Activated CD8-positive, alpha-beta memory T cell treated with anti-CD3 and anti-CD28 coated beads for 4 hours (primary cell): ENCODE data around the gene CFAP46.
"Not testable (repeated sequence)": the region's sequence is repeated elsewhere in the genome, so short reads cannot be mapped to it uniquely, and the experiment has no call there.

Experiments used
- DNase-seq, 2 donors: peaks; one replicate each; pipeline ENCODE4 v3.0.0-alpha.2; 2020; ENCODE audit warnings: low read depth in 2 of 2

CFAP46 gene

DNA sequence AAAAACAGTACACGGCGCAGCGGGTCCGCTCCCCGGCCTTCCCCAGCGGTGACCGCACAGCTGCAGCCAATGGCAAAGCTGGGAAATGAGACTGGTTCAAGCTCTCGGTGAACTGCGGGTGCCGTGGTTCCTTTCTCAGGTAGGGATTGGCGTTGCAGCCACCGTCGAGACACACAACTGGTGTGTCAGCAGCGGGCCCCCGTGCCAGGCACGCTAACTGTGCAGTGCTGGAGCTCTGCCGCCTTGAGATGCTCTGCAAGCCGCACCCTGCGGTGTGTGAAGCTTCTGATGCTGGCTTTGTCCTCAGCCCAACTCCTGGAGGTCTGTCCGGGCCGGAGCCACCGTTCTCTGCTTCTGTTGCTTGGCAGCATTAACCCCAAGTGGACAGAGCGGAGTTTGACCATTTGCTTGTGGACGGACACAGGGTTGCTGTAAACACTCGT, 135.8 kb downstream of the CFAP46 start:
- DNase-seq, result no peak

DNA sequence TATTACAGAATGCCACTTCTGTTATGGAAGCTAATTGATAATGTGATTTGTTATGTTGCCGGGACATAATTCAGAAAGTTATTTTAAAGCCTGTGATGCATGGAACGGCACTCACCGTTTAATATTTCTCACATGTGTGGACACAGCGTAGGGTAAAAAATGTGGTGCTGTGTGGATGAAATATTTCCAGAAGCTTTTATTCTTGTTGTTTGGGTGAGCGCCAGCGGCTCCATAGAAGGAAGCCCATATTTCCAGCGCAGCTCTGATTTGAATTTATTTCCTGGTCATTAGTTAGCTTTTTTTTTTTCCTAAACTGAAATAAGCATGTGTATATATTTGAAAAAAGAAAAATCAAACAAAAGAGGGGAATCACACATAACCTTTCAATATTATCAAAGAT, 136.3 kb downstream of the CFAP46 start:
- DNase-seq, result no peak

DNA sequence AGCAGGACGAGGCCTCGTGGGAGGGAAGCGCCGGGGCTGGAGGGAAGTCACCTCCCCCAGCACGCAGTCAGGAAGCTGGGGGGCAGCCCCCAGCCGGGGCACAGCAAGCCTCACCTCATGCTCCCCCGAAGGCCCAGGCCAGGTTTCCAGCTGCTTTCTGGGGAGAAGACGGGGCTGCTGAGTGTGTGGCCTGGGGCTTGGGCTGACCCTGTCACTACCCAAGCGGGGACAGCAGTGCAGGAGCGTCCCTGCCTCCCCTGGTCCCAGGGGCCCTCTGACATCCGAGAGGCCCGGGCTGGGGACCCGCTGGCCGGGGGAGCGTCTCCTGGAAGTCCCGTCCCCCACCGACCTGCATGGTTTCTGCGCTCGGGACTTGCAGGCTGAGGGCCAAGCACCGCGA, 136.8 kb downstream of the CFAP46 start:
- DNase-seq, result no peak

DNA sequence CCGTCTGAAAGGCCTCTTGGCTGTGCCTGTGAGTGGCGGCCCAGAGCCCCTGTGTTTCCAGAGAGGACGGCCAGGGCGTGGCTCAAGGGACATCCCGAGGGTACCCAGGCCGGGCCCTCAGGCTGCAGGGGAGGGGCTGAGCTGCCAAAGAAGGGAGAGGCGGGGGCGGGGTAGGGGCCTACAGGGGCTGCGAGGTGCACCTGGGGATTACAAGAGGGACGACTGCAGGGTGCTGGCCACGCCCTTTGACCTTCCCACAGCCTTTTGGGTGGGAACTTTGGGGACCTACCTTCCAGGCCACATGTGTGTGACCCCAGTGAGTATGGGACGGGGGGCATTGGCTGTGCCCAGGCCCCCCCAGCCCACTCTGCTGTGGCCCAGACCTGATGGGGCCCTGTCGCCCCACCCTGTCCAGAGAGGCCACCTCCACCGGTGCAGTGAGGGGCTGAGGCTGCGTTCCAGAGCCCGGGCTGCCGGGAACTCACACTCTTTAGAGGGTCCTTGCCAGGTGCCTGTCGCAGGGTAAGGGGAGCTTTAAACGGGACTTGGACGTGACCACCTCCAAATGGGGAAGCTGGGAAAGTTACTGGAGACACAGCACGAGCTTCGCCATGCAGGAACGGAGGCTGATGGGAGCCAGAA, 137.5 kb downstream of the CFAP46 start:
- DNase-seq, result no peak

DNA sequence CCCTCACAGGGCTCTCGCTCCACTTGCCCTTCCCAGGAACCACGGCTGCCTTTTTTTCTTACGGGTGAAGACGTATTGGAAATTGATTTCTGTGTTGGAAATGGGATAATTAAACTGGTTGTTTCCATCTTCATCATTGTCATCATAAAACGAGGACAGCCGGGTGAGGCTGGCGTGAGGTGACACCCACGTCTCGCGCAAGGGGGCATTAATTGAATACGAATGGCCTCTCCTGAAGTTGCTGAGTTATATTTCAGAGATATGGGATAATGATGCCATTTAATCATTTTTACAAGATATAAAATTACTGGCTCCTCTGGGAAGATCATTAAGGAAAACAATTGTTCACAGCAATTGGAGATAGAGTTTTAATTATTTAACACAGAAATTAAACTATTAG, 138.1 kb downstream of the CFAP46 start:
- DNase-seq, result no peak

DNA sequence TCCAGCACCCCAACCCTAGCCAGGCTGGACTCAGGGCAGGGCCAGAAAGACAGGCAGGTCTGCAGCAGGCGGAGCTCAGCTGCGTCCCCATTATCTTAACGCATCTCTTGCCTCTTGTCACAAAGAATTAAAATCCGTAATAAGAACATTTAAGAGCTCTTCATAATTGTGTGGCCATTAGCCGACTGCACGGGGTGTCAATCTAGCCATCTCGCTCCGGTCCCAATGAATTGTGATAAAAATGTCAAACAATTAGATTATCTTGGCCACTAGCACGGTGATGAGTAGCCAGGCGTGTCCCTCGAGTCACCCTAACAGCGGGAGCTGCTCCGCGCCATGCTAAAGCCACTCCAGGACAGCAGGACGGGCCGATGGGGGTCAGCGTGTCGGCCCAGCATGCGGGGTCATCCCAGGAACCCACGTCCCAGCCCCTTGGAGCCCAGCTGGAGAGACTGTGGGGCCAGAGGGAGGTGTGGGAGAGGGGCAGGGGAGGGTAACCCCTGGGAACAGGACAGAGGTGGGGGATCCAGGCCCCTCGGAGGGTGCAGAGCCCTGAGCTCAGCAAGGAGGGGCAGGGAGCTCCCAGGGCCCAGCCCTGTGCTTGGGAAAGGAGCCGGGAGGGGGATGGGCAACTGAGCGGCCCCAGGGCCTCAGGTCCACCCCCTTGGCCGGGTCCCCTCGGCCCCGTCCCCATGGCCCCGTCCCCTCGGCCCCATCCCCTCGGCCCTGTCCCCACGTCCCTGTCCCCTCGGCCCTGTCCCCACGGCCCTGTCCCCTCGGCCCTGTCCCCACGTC, 138.8 kb downstream of the CFAP46 start:
- DNase-seq, result no peak

DNA sequence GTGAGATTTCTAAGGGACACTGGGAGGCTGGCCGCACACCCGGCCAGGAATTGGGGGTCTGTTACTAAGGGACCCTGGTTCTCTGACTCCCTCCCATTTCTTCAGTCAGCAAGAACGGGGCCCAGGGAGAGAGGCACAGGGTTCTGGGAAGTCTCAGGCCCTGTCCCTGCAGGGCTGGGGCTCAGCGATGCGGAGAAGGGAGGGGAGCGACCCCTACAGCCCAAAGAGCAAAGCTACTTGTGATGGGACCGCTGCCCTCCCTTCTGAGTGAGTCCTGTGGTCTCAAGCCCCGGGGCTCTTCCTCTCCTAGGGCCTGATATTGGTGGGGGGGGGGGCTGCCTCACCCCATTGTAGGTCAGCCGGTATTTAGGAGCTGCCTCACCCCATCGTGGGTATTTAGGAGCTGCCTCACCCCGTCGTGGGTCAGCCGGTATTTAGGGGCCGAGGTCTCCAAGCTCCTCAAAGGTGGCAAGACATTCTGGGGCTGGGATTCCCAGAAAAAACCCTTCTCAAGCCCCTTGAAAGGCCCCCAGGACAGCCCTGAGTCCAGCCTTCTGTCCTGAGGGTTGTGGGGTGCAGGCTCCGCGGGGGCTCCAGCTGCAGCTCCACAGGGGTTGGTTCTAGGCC, 139.6 kb downstream of the CFAP46 start:
- DNase-seq, result no peak

DNA sequence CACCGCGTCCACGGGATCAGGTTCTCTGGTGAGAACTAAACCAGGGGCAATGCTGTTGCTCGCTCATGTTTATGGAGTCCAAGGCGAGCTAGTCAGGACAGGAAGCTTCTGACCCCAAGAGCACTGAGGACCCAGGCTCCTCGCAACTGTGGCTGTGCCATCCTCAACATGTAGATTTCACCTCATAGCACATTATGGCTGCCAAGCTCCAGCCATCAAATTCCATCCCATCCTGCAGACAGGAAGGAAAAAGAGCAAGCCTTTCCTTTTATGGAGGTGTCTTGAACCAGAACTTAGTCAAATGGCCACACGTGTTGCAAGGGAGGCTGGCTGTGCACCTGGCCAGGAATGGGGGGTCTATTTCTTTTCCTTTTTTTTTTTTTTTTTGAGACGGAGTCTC, 140.3 kb downstream of the CFAP46 start:
- no peak for DNase-seq

DNA sequence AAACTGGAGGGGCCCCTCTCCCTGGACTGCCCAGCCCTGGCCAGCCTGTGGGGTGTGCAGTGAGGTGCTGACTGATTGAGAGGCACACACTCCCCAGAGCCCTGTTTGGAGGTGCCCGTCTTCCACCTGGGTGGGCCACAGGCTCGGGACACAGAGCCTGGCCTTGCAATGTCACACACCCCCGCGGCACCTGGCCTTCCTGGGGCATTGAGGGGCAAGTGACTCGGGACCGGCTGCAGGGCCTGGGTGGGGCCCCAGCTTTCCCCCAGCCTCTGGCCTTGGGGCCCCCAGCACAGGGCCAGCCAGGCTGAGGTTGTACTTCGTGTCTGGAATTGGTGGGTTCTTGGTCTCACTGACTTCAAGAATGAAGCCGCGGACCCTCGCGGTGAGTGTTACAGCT, 142.5 kb downstream of the CFAP46 start:
- DNase-seq, result no peak

DNA sequence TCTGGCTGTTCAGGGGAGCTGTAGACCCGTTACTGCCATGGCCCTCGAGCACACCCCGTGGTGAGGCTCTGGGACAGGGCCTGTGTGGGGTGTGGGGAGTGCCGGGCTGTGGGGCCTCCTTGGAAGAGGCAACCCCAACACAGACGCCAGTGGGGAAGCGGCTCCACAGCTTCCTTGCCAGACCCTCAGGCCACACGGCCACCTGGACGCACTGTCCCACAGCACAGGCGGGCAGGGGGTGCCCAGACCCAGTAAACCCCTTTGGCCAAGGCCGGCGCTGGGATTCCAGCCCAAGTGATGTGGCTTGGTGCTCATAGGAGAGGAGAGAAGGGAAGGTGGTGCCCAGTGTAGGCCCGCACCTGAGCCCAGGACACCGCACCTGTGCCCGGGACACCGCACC, 143.5 kb downstream of the CFAP46 start:
- DNase-seq, result no peak

DNA sequence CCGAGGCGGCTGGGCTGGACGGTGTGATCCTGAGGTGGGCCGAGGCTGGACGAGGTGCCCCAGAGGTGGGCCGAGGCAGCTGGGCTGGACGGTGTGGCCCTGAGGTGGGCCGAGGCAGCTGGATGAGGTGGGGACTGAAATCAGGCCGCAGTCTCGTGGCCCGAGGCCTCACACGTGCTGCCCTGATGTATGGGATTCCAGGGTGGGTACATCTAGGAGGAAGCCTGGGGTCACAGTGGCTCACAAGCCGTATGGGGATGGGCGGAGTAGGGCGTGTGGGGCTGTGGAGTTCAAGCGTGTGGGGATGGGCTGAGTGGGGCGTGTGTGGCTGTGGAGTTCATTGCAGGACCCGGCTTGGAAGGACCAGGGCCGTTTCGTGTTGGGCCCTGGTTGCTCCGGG, 144.0 kb downstream of the CFAP46 start:
- DNase-seq, result no peak

DNA sequence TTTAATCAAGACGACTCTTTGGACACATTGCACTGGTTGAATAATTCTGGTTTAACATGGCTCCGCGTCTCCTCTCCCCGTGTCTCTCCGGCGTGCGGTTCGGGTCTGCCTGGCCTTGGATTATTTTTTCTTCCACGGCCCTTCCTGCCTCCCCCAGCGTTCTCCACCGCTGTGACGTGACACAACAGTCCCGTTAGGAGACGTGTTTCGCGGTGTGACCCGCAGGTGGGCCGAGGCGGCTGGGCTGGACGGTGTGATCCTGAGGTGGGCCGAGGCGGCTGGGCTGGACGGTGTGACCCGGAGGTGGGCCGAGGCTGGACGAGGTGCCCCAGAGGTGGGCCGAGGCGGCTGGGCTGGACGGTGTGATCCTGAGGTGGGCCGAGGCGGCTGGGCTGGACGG, 144.4 kb downstream of the CFAP46 start:
- not testable (repeated sequence) for DNase-seq

DNA sequence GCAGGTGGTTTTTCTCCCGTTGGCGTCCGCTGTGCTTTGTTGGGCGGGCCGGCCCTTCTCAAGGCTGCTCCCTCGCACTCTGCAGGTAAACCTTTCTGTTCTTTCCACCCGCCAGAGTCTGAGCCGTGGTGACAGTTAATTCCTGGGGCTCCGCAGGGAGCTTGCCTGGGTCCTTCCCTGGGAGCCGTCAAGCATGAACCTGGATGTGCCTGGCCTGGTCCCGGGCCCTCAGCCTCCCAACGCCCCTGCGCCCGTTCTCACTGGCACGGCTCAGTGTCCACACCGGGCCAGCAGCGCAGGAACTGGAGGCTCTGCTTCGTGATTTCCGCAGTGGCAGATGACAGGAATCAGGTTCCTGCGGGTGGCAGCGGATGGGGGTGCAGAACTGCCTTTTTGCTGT, 145.5 kb downstream of the CFAP46 start:
- DNase-seq, result no peak

DNA sequence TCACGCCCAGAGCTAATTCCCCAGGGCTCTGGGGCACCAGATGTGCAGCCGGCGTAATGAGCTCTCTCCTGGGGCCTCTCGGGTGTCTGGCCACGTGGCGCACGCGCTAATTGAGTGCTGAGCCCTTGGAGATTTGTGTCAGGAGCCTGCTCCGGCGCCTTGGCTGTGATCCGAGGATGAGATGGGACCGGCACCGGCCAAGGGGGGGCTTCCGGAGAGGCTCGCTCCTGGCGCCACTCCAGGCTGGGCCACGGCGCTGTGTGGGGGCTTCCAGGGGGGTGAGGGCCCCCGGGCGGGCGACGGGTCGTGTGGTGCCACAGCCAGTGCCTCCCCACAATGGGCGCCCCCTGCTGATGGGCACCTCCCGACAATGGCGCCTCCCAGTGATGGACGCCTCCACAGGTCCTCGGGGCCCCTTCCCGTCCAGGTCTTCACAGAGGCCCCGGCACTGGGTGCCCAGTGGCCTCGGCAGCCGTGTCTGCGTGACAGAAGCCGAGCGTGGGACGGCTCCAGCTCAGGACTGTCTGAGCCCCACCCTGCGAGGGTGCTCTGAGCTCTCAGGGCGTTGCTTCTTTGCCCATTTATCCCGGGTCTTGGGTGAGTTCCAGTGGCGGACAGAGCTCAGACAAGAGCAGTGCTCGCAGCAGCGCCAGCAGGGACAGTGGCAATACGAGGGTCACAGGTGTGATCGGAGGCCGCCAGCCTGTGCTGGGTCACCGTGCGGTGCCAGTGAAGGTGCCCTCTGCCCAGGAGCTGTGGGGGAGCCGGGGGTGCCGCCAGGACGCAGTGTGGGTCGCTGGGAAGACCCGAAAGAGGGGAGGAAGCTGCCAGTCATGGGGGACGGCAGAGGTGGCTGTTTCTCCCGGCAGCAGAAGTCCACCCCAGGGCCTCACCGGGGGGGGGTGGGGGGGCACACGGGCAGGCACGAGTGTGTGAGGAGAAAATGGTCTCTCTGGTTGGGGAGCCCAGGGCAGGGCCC, 148.2 kb downstream of the CFAP46 start:
- no peak for DNase-seq

DNA sequence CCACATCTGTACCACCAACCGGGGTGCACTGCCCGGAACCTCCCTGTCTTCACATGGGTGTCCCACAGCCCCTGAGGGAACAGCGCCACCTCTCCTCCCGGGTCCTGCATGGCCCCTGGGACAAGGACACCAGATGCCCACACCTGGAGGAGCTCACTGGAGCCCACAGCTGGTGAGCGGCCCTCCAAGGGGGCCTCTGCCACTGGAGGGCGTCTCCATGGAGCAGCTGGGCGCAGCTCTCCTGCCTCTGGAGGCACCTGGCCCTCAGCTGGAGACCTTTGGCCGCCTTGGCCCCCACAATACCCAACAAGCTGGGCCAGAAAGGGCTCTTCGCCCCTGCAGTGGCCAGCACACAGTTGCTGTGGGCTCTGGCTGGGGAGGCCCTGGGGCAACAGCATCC, 149.2 kb downstream of the CFAP46 start:
- DNase-seq, result no peak

DNA sequence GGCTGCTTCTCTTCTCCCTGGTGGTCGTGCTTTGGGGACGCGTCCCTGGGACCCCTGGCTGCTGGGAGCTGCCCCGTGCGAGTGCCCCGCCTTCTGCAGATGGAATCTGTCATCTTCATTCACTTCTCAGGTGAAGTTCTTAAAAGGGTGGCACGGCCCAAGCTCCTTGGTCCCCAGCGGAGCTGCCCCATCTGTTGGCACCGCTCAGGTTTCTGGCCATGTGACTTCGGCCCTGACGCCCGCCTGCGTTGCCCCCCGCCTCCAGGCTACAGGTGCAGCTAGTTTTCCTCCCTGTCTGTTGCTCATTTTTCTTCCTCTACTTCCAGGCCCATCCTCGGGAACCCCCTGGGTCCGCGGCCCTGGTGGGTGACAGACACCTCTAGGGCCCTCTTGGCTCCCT, 149.6 kb downstream of the CFAP46 start:
- no peak for DNase-seq

DNA sequence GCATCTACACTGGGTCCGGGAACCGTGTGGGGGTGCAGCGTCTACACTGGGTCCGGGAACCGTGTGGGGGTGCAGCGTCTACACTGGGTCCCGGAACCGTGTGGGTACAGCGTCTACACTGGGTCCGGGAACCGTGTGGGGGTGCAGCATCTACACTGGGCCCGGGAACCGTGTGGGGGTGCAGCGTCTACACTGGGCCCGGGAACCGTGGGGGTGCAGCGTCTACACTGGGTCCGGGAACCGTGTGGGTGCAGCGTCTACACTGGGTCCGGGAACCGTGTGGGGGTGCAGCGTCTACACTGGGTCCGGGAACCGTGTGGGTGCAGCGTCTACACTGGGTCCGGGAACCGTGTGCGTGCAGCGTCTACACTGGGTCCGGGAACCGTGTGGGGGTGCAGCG, 150.3 kb downstream of the CFAP46 start:
- DNase-seq, result not testable (repeated sequence)

DNA sequence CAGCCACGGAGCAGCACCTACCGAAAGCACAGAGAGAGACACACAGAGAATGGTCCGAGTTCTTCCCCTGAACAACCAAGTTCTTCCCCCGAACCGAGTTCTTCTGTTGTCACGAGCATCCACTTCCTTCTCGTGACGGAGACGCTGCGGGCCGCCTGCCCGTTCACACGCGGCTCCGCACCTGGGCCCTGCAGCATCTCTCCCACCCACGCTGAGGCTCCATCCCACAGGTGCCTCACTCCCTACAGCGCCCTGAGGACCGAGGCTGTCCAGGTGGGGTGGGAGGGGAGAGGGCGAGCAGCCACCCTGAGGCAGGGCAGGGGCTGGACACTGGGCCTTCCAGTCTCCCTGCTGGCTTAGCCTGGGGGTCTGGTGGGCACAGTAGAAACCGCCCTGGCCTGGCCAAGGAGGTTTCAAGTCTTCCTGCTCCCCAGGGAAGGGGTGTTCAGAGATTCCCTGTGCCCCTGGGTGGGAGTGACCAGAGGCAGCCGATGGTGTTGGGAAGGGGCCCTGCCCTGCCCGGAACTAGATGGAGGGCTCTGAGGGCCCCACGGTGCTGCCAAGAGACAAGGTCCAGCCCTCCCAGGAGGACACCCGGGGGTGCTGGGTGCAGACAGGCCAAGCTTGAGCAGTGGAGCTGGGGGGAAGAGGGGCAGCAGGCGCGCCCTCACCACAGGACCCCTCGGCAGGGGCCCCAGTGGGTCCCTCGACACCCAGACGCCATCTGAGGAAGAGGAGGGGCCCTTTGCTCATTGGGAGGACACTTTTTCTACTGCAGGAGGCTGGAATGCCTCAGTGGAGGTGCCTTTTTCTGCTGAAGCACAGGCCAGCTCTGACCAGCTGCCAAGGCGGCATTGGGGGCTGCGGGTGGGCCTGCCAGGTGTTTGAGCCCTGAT, 151.2 kb downstream of the CFAP46 start:
- DNase-seq, result no peak

DNA sequence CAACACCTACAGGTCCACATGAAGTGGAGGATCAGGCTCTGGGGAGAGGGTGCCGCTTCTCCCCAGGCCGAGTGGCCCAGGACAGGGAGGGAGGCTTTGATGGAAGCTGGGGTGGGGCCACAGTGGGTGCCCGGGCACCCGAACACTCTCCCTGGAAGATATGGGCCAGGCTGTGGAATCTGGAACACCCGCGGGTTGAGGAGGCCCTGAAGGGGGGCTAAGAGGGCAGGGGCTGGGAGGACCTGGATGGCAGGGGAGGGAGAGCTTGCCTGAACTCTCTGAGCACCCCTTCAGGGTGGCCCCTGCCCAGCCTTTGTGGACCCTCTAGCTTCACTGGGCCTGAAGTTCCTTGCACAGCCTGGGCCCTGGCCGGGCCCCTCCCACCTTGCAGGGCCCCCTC, 151.9 kb downstream of the CFAP46 start:
- no peak for DNase-seq

DNA sequence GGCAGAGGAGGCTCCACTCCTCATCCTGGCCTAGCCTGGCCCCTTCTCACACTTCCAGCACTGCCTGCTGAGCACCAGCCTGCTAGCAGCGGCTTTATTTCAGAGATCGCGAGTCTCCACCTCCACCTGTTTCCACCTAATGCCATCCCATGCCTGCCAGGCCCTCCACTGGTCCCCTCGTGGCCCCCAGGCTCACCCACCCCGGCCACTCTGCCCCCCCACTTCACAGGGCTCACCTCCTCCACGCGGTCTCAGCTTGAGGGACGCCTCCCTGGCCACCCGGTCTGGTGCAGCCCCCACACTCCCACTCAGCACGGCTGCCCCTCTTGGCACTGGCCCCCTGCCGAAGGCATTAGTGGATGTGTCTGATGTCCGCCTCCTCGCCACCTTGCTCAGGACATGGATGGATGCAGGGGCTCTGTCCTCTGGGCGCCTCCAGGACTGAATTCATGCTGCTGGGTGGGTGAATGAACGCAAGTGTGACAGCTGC, 152.7 kb downstream of the CFAP46 start:
- no peak for DNase-seq

DNA sequence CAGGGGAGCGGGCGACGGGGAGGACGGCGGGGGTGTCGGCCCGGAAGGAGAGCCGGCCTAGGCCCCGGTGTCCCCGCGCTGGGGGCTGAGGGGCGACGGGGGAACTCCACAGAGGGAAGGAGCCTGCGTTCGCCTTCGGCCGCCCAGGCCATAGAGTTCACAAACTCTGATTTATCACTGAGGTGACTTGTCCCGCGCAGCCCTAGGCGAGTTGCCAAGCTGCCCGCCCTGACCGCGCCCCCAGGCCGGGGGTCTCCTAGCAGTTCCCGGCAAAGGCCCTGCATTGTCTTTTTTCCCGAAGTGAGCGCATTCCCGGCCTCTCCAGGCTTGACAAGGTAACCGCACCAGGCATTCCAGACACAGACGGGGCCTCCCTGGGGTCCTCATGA, 153.5 kb downstream of the CFAP46 start:
- no peak for DNase-seq
